ENCODE results near the gene MEGF11.

The MEGF11 gene

GRCh38 chr15:66120422-66120821 is 133.1 kb downstream of the MEGF11 start:
- H3K36me3 ChIP-seq (ENCODE audit: control insufficient read depth in 2 of 2, insufficient read depth in 1 of 2, low read length in 2 of 2), result no peaks in the 10 kb centered on the region
- no peak overlapping the region for H3K4me3 ChIP-seq (ENCODE audit: low read depth, low read length)
- ChIA-PET POLR2A (no interaction called here), CTCF (interaction anchor here (0.7 kb wide), 1 partner anchor 74 kb away, joined by 3 read pairs; no protein-coding TSS in a partner anchor)
- H3K27ac ChIP-seq (ENCODE audit: extremely low read depth, low read depth, low read length), result no peak overlapping the region
- TF ChIP-seq ZNF530 (tag by site-specific recombination; IDR thresholded peaks at IDR 0.05; ENCODE audit: low read depth) (no peak), GFI1B (tag by site-specific recombination; IDR thresholded peaks at IDR 0.05) (no peak), ZNF777 (tag by site-specific recombination; IDR thresholded peaks at IDR 0.05; ENCODE audit: borderline replicate concordance) (no peak), ZBTB49 (tag by site-specific recombination; IDR thresholded peaks at IDR 0.05; ENCODE audit: low read depth) (no peak), ZNF623 (tag by site-specific recombination; IDR thresholded peaks at IDR 0.05) (no peak), ZNF548 (tag by site-specific recombination; IDR thresholded peaks at IDR 0.05) (no peak), ZFP41 (tag by site-specific recombination; IDR thresholded peaks at IDR 0.05; ENCODE audit: borderline replicate concordance) (no peak), ZNF549 (tag by site-specific recombination; IDR thresholded peaks at IDR 0.05) (no peak), ZNF148 (tag by site-specific recombination; IDR thresholded peaks at IDR 0.05; ENCODE audit: borderline replicate concordance) (no peak), ZNF140 (tag by site-specific recombination; IDR thresholded peaks at IDR 0.05) (no peak), ZNF24 (tag by site-specific recombination; IDR thresholded peaks at IDR 0.05) (no peak), ZNF701 (tag by site-specific recombination; IDR thresholded peaks at IDR 0.05) (no peak), PRDM2 (tag by site-specific recombination; IDR thresholded peaks at IDR 0.05; ENCODE audit: borderline replicate concordance) (no peak)
- no peaks in the 10 kb centered on the region for H3K4me1 ChIP-seq (ENCODE audit: control insufficient read depth, insufficient read depth, low read length)
- H3K9me3 ChIP-seq (ENCODE audit: control insufficient read depth, insufficient read depth, low read depth, low read length), result no peaks in the 10 kb centered on the region

GRCh38 chr15:66117841-66118240 is 135.7 kb downstream of the MEGF11 start:
- H3K27ac ChIP-seq (ENCODE audit: extremely low read depth, low read depth, low read length), result no peak overlapping the region
- POLR2A ChIA-PET, result no interaction called here
- CTCF ChIA-PET, result interaction anchor here (0.6 to 0.8 kb wide), 2 partner anchors 33 to 507 kb away, joined by 3 to 5 read pairs; partner anchors contain the start of gene INTS14
- no peaks in the 10 kb centered on the region for H3K9me3 ChIP-seq (ENCODE audit: control insufficient read depth, insufficient read depth, low read depth, low read length)
- no peaks in the 10 kb centered on the region for H3K4me1 ChIP-seq (ENCODE audit: control insufficient read depth, insufficient read depth, low read length)
- no peak for TF ChIP-seq ZNF610 (tag by site-specific recombination; IDR thresholded peaks at IDR 0.05; ENCODE audit: borderline replicate concordance)
- no peak for TF ChIP-seq PRDM1 (tag by site-specific recombination; IDR thresholded peaks at IDR 0.05)
- no peak for TF ChIP-seq ZNF707 (tag by site-specific recombination; IDR thresholded peaks at IDR 0.05)
- TF ChIP-seq ZNF132 (tag by site-specific recombination; IDR thresholded peaks at IDR 0.05; ENCODE audit: borderline replicate concordance), result no peak
- peak; percentile 45; the same call in 1 of the 2 replicates for TF ChIP-seq EGR2 (tag by site-specific recombination; IDR thresholded peaks at IDR 0.05; ENCODE audit: low read depth)
- no peak for TF ChIP-seq ZNF292 (tag by site-specific recombination; IDR thresholded peaks at IDR 0.05; ENCODE audit: borderline replicate concordance, low read depth)
- no peak for TF ChIP-seq ZNF785 (tag by site-specific recombination; IDR thresholded peaks at IDR 0.05)
- 0 out of 2 replicates have a peak, but pooled peaks have one; percentile 9 for TF ChIP-seq ZFHX2 (tag by site-specific recombination; conservative IDR thresholded peaks at IDR 0.05)
- H3K4me3 ChIP-seq (ENCODE audit: low read depth, low read length), result no peak overlapping the region
- no peaks in the 10 kb centered on the region for H3K36me3 ChIP-seq (ENCODE audit: control insufficient read depth in 2 of 2, insufficient read depth in 1 of 2, low read length in 2 of 2)
